ENCODE data around the gene ICA1L. TPM values are rescaled to one million over a fixed set of nuclear protein-coding genes. Genes with fewer than 3 reads are reported as not detected.

The ICA1L gene
- total RNA-seq, 1 donor from 2014 or later: 7.6 TPM

- Histone ChIP-seq H3K27me3 (ENCODE audit: control insufficient read depth, insufficient read depth, low read length) (no peaks in the 10 kb centered on the region), H3K36me3 (ENCODE audit: control insufficient read depth, insufficient read depth, low read length) (no peaks in the 10 kb centered on the region), H3K4me3 (ENCODE audit: low read depth, low read length) (no peak overlapping the region)
- TF ChIP-seq, protein P1, sequence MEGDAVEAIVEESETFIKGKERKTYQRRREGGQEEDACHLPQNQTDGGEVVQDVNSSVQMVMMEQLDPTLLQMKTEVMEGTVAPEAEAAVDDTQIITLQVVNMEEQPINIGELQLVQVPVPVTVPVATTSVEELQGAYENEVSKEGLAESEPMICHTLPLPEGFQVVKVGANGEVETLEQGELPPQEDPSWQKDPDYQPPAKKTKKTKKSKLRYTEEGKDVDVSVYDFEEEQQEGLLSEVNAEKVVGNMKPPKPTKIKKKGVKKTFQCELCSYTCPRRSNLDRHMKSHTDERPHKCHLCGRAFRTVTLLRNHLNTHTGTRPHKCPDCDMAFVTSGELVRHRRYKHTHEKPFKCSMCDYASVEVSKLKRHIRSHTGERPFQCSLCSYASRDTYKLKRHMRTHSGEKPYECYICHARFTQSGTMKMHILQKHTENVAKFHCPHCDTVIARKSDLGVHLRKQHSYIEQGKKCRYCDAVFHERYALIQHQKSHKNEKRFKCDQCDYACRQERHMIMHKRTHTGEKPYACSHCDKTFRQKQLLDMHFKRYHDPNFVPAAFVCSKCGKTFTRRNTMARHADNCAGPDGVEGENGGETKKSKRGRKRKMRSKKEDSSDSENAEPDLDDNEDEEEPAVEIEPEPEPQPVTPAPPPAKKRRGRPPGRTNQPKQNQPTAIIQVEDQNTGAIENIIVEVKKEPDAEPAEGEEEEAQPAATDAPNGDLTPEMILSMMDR (IDR thresholded peaks at IDR 0.05; ENCODE audit: insufficient read depth, low read length, poor library complexity, severe bottlenecking): no peak
- DNase-seq (ENCODE audit: low read depth): no peak
These were observed 103.3 kb downstream of the ICA1L start for GRCh38 chr2:202768273-202768672.

- TF ChIP-seq, protein P1 (IDR thresholded peaks at IDR 0.05; ENCODE audit: insufficient read depth, low read length, poor library complexity, severe bottlenecking): no peak
- DNase-seq (ENCODE audit: low read depth): no peak
- H3K27me3 ChIP-seq (ENCODE audit: control insufficient read depth, insufficient read depth, low read length): no peaks in the 10 kb centered on the region
- no peak overlapping the region for H3K4me3 ChIP-seq (ENCODE audit: low read depth, low read length)
- H3K36me3 ChIP-seq (ENCODE audit: control insufficient read depth, insufficient read depth, low read length): no peaks in the 10 kb centered on the region
These were observed 106.1 kb downstream of the ICA1L start for GRCh38 chr2:202765436-202765835.

GRCh38 chr2:202764991-202765390, 106.6 kb downstream of the ICA1L start:
- TF ChIP-seq, protein P1 (IDR thresholded peaks at IDR 0.05; ENCODE audit: insufficient read depth, low read length, poor library complexity, severe bottlenecking): no peak
- no peak overlapping the region for H3K4me3 ChIP-seq (ENCODE audit: low read depth, low read length)

GRCh38 chr2:202763916-202764315, 107.7 kb downstream of the ICA1L start:
- Histone ChIP-seq H3K36me3 (ENCODE audit: control insufficient read depth, insufficient read depth, low read length) (no peaks in the 10 kb centered on the region), H3K27me3 (ENCODE audit: control insufficient read depth, insufficient read depth, low read length) (no peaks in the 10 kb centered on the region), H3K4me3 (ENCODE audit: low read depth, low read length) (no peak overlapping the region)
- DNase-seq (ENCODE audit: low read depth): no peak
- TF ChIP-seq, protein P1 (IDR thresholded peaks at IDR 0.05; ENCODE audit: insufficient read depth, low read length, poor library complexity, severe bottlenecking): no peak

More at GRCh38 chr2:202764991-202765390, 106.6 kb downstream of the ICA1L start:
- DNase-seq (ENCODE audit: low read depth): no peak
- H3K36me3 ChIP-seq (ENCODE audit: control insufficient read depth, insufficient read depth, low read length): no peaks in the 10 kb centered on the region
- no peaks in the 10 kb centered on the region for H3K27me3 ChIP-seq (ENCODE audit: control insufficient read depth, insufficient read depth, low read length)

GRCh38 chr2:202762556-202762955, 109.0 kb downstream of the ICA1L start:
- no peak for DNase-seq (ENCODE audit: low read depth)
- Histone ChIP-seq H3K36me3 (ENCODE audit: control insufficient read depth, insufficient read depth, low read length) (no peaks in the 10 kb centered on the region), H3K27me3 (ENCODE audit: control insufficient read depth, insufficient read depth, low read length) (no peaks in the 10 kb centered on the region), H3K4me3 (ENCODE audit: low read depth, low read length) (no peak overlapping the region)
- TF ChIP-seq, protein P1 (IDR thresholded peaks at IDR 0.05; ENCODE audit: insufficient read depth, low read length, poor library complexity, severe bottlenecking): no peak

- H3K27me3 ChIP-seq (ENCODE audit: control insufficient read depth, insufficient read depth, low read length): no peaks in the 10 kb centered on the region
- DNase-seq (ENCODE audit: low read depth): no peak
- no peaks in the 10 kb centered on the region for H3K36me3 ChIP-seq (ENCODE audit: control insufficient read depth, insufficient read depth, low read length)
- TF ChIP-seq, protein P1 (IDR thresholded peaks at IDR 0.05; ENCODE audit: insufficient read depth, low read length, poor library complexity, severe bottlenecking): no peak
- H3K4me3 ChIP-seq (ENCODE audit: low read depth, low read length): no peak overlapping the region
These were observed 110.7 kb downstream of the ICA1L start for GRCh38 chr2:202760848-202761247.
